SK-N-SH treated with all-trans-retinoic acid at 6 μM for 48 hours (cell line): ENCODE data around the gene CMIP.

Source experiments
- RARB ChIP-seq: fragments of 250-450 bp; sonication (Bioruptor Pico); IDR thresholded peaks from 2 replicates; pipeline ENCODE4 v1.8.0; 2021; ENCODE audit warnings: mild to moderate bottlenecking, moderate library complexity
- TOX ChIP-seq: fragments of 250-450 bp; sonication (Bioruptor Pico); IDR thresholded peaks from 2 replicates; pipeline ENCODE4 v1.8.0; 2021; ENCODE audit warnings: mild to moderate bottlenecking, moderate library complexity, borderline replicate concordance
- TF ChIP-seq, protein P1 (sequence below): fragments of 250-450 bp; sonication (Bioruptor Pico); IDR thresholded peaks from 2 replicates; pipeline ENCODE4 v1.5.1; 2021; ENCODE audit warnings: mild to moderate bottlenecking, moderate library complexity
- TF ChIP-seq, protein P2 (sequence below): fragments of 250-450 bp; sonication (Bioruptor Pico); IDR thresholded peaks from 2 replicates; pipeline ENCODE4 v1.8.0; 2021; ENCODE audit warnings: low read depth, mild to moderate bottlenecking, moderate library complexity, borderline replicate concordance
- TF ChIP-seq, protein P3 (sequence below): fragments of 250-450 bp; sonication (Bioruptor Pico); IDR thresholded peaks from 2 replicates; pipeline ENCODE4 v1.5.0; 2020; ENCODE audit warnings: mild to moderate bottlenecking, moderate library complexity

DNA sequence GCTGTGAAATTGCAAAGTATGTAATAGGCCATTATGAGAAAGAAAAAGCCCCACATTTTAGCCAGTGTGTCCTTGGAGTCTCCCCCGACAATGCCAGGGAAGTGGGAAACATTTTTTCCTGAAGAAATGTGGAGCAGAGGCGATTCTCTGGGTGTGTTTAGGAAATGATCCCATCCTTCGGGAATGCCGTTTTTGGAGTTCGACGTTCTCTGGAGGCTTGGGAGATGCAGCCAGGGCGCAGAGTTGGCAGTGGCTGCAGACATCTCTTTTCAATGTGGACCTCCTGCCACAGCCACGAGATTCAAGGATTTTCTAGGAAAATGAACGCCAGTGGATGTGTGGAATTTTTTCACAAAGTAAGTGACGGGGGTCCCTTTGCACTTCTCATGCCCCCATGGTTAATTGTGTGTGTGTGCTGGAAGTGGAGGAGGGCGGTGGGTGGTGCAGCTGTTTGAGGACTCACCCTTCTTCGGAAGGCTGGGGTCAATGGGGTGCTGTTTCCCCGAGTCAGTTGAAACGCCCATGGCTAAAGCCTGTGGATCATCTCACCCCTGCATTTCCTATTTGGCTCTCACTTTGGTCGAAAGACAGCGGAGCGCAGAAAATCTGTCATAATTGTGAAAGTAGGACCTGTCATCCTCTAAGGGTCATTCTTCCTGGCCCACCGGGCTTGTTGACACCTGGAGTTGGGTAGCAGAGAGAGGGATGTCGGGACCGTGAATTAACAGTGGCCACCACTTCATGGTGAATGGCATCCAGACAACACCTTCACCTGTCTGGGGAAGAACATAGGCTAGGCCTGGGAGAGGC, 73.2 kb downstream of the CMIP start:
- TF ChIP-seq, protein P1, sequence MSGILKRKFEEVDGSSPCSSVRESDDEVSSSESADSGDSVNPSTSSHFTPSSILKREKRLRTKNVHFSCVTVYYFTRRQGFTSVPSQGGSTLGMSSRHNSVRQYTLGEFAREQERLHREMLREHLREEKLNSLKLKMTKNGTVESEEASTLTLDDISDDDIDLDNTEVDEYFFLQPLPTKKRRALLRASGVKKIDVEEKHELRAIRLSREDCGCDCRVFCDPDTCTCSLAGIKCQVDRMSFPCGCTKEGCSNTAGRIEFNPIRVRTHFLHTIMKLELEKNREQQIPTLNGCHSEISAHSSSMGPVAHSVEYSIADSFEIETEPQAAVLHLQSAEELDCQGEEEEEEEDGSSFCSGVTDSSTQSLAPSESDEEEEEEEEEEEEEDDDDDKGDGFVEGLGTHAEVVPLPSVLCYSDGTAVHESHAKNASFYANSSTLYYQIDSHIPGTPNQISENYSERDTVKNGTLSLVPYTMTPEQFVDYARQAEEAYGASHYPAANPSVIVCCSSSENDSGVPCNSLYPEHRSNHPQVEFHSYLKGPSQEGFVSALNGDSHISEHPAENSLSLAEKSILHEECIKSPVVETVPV (CRISPR knock-in tag), result no peak
- TF ChIP-seq, protein P2, sequence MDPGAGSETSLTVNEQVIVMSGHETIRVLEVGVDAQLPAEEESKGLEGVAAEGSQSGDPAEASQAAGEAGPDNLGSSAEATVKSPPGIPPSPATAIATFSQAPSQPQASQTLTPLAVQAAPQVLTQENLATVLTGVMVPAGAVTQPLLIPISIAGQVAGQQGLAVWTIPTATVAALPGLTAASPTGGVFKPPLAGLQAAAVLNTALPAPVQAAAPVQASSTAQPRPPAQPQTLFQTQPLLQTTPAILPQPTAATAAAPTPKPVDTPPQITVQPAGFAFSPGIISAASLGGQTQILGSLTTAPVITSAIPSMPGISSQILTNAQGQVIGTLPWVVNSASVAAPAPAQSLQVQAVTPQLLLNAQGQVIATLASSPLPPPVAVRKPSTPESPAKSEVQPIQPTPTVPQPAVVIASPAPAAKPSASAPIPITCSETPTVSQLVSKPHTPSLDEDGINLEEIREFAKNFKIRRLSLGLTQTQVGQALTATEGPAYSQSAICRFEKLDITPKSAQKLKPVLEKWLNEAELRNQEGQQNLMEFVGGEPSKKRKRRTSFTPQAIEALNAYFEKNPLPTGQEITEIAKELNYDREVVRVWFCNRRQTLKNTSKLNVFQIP (CRISPR knock-in tag), result no peak
- TF ChIP-seq TOX (CRISPR knock-in tag) (no peak), RARB (CRISPR knock-in tag) (no peak)
- TF ChIP-seq, protein P3, sequence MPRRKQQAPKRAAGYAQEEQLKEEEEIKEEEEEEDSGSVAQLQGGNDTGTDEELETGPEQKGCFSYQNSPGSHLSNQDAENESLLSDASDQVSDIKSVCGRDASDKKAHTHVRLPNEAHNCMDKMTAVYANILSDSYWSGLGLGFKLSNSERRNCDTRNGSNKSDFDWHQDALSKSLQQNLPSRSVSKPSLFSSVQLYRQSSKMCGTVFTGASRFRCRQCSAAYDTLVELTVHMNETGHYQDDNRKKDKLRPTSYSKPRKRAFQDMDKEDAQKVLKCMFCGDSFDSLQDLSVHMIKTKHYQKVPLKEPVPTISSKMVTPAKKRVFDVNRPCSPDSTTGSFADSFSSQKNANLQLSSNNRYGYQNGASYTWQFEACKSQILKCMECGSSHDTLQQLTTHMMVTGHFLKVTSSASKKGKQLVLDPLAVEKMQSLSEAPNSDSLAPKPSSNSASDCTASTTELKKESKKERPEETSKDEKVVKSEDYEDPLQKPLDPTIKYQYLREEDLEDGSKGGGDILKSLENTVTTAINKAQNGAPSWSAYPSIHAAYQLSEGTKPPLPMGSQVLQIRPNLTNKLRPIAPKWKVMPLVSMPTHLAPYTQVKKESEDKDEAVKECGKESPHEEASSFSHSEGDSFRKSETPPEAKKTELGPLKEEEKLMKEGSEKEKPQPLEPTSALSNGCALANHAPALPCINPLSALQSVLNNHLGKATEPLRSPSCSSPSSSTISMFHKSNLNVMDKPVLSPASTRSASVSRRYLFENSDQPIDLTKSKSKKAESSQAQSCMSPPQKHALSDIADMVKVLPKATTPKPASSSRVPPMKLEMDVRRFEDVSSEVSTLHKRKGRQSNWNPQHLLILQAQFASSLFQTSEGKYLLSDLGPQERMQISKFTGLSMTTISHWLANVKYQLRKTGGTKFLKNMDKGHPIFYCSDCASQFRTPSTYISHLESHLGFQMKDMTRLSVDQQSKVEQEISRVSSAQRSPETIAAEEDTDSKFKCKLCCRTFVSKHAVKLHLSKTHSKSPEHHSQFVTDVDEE (CRISPR knock-in tag), result no peak
